Central memory CD8-positive, alpha-beta T cell (primary cell): Measurements from ENCODE around the gene PLA2G15.

Source experiments
- ATAC-seq: fragments of 150-1000 bp; cut with Tn5 transposase; replicated peaks from 2 replicates; pipeline ENCODE4 v1.10.0; 2022; ENCODE audit warnings: mild to moderate bottlenecking, moderate FRiP score, moderate number of reproducible peaks; ENCODE audit not compliant: poor library complexity, severe bottlenecking; ENCODE audit errors: extremely low read depth
- DNase-seq, 2 donors: peaks; one replicate each; pipeline ENCODE4 v3.0.0; 2021; ENCODE audit warnings: low spot score in 2 of 2
- H3K27ac Mint-ChIP-seq: one replicate; pipeline ENCODE4 v1.8.0; 2022; ENCODE audit warnings: low read depth, mild to moderate bottlenecking, moderate library complexity, mixed read lengths
- H3K27me3 Mint-ChIP-seq: one replicate; pipeline ENCODE4 v1.8.0; 2022; ENCODE audit warnings: mixed read lengths
- H3K36me3 Mint-ChIP-seq: one replicate; pipeline ENCODE4 v1.8.0; 2022; ENCODE audit warnings: mild to moderate bottlenecking, moderate library complexity, mixed read lengths; ENCODE audit not compliant: insufficient read depth
- H3K4me1 Mint-ChIP-seq: one replicate; pipeline ENCODE4 v1.8.0; 2022; ENCODE audit warnings: mixed read lengths
- H3K4me3 Mint-ChIP-seq: one replicate; pipeline ENCODE4 v1.8.0; 2022; ENCODE audit warnings: mild to moderate bottlenecking, moderate library complexity, mixed read lengths
- H3K9me3 Mint-ChIP-seq: one replicate; pipeline ENCODE4 v1.8.0; 2022; ENCODE audit warnings: mixed read lengths

PLA2G15 gene

GRCh38 chr16:68289202-68289601 lies 44.0 kb downstream of the PLA2G15 start:
- DNase-seq: no peak
- no peaks in the 10 kb centered on the region for H3K9me3 Mint-ChIP-seq
- H3K4me3 Mint-ChIP-seq: peak overlapping the region; percentile 32
- H3K4me1 Mint-ChIP-seq: peaks cover 71% of the 10 kb centered on the region
- H3K36me3 Mint-ChIP-seq: peaks cover 20% of the 10 kb centered on the region
- H3K27ac Mint-ChIP-seq: peak overlapping the region; percentile 91
- ATAC-seq: no peak
- no peaks in the 10 kb centered on the region for H3K27me3 Mint-ChIP-seq

- no peaks in the 10 kb centered on the region for H3K27me3 Mint-ChIP-seq
- ATAC-seq: peak; percentile 59
- peak overlapping the region; percentile 32 for H3K4me3 Mint-ChIP-seq
- no peaks in the 10 kb centered on the region for H3K9me3 Mint-ChIP-seq
- DNase-seq: no peak
- peaks cover 69% of the 10 kb centered on the region for H3K4me1 Mint-ChIP-seq
- peak overlapping the region; percentile 91 for H3K27ac Mint-ChIP-seq
- H3K36me3 Mint-ChIP-seq: peaks cover 20% of the 10 kb centered on the region
Measured at GRCh38 chr16:68289621-68290329, 44.6 kb downstream of the PLA2G15 start.

- ATAC-seq: no peak
- peaks cover 20% of the 10 kb centered on the region for H3K36me3 Mint-ChIP-seq
- H3K4me1 Mint-ChIP-seq: peaks cover 64% of the 10 kb centered on the region
- no peaks in the 10 kb centered on the region for H3K9me3 Mint-ChIP-seq
- peak overlapping the region; percentile 32 for H3K4me3 Mint-ChIP-seq
- no peaks in the 10 kb centered on the region for H3K27me3 Mint-ChIP-seq
- DNase-seq: no peak
- H3K27ac Mint-ChIP-seq: peak overlapping the region; percentile 91
Measured at GRCh38 chr16:68290450-68290849, 45.3 kb downstream of the PLA2G15 start.

- peaks cover 22% of the 10 kb centered on the region for H3K36me3 Mint-ChIP-seq
- H3K9me3 Mint-ChIP-seq: no peaks in the 10 kb centered on the region
- peaks cover 60% of the 10 kb centered on the region for H3K4me1 Mint-ChIP-seq
- no peak for ATAC-seq
- H3K27me3 Mint-ChIP-seq: no peaks in the 10 kb centered on the region
- peak overlapping the region; percentile 57 for H3K4me3 Mint-ChIP-seq
- peak overlapping the region; percentile 44 for H3K27ac Mint-ChIP-seq
- no peak for DNase-seq
Measured at GRCh38 chr16:68291227-68291626, 46.1 kb downstream of the PLA2G15 start.

GRCh38 chr16:68292425-68292824 lies 47.3 kb downstream of the PLA2G15 start:
- Mint-ChIP-seq H3K4me1 (peaks cover 48% of the 10 kb centered on the region), H3K9me3 (no peaks in the 10 kb centered on the region), H3K27ac (peak overlapping the region; percentile 44), H3K27me3 (no peaks in the 10 kb centered on the region), H3K4me3 (no peak overlapping the region), H3K36me3 (peaks cover 26% of the 10 kb centered on the region)
- DNase-seq: no peak
- no peak for ATAC-seq

GRCh38 chr16:68296291-68296690 lies 51.1 kb downstream of the PLA2G15 start:
- no peak for ATAC-seq
- peaks cover 46% of the 10 kb centered on the region for H3K36me3 Mint-ChIP-seq
- no peaks in the 10 kb centered on the region for H3K27me3 Mint-ChIP-seq
- no peak for DNase-seq
- H3K27ac Mint-ChIP-seq: no peak overlapping the region
- no peak overlapping the region for H3K4me3 Mint-ChIP-seq
- H3K9me3 Mint-ChIP-seq: no peaks in the 10 kb centered on the region
- H3K4me1 Mint-ChIP-seq: peaks cover 32% of the 10 kb centered on the region

GRCh38 chr16:68296693-68297092 lies 51.5 kb downstream of the PLA2G15 start:
- H3K36me3 Mint-ChIP-seq: peaks cover 49% of the 10 kb centered on the region
- peaks cover 32% of the 10 kb centered on the region for H3K4me1 Mint-ChIP-seq

GRCh38 chr16:68297908-68298307 lies 52.7 kb downstream of the PLA2G15 start:
- DNase-seq (no peak), ATAC-seq (no peak)
- H3K4me3 Mint-ChIP-seq: no peak overlapping the region
- H3K4me1 Mint-ChIP-seq: peaks cover 26% of the 10 kb centered on the region
- H3K36me3 Mint-ChIP-seq: peaks cover 59% of the 10 kb centered on the region
- no peaks in the 10 kb centered on the region for H3K9me3 Mint-ChIP-seq
- H3K27ac Mint-ChIP-seq: peak overlapping the region; percentile 35
- H3K27me3 Mint-ChIP-seq: no peaks in the 10 kb centered on the region

More at GRCh38 chr16:68296693-68297092, 51.5 kb downstream of the PLA2G15 start:
- DNase-seq (no peak), ATAC-seq (no peak)
- Mint-ChIP-seq H3K27ac (no peak overlapping the region), H3K27me3 (no peaks in the 10 kb centered on the region), H3K9me3 (no peaks in the 10 kb centered on the region), H3K4me3 (no peak overlapping the region)

GRCh38 chr16:68298312-68298711 lies 53.1 kb downstream of the PLA2G15 start:
- DNase-seq (no peak), ATAC-seq (no peak)
- H3K4me3 Mint-ChIP-seq: no peak overlapping the region
- H3K9me3 Mint-ChIP-seq: no peaks in the 10 kb centered on the region
- peaks cover 25% of the 10 kb centered on the region for H3K4me1 Mint-ChIP-seq
- peaks cover 59% of the 10 kb centered on the region for H3K36me3 Mint-ChIP-seq
- H3K27ac Mint-ChIP-seq: peak overlapping the region; percentile 25
- no peaks in the 10 kb centered on the region for H3K27me3 Mint-ChIP-seq

- Mint-ChIP-seq H3K4me3 (no peak overlapping the region), H3K27ac (no peak overlapping the region), H3K36me3 (peaks cover 63% of the 10 kb centered on the region), H3K9me3 (no peaks in the 10 kb centered on the region), H3K27me3 (no peaks in the 10 kb centered on the region), H3K4me1 (peaks cover 19% of the 10 kb centered on the region)
- DNase-seq (no peak), ATAC-seq (no peak)
Measured at GRCh38 chr16:68298907-68299561, 53.9 kb downstream of the PLA2G15 start.

- Mint-ChIP-seq H3K4me1 (peaks cover 14% of the 10 kb centered on the region), H3K4me3 (no peak overlapping the region), H3K9me3 (no peaks in the 10 kb centered on the region), H3K36me3 (peaks cover 68% of the 10 kb centered on the region), H3K27ac (no peak overlapping the region), H3K27me3 (no peaks in the 10 kb centered on the region)
- DNase-seq (no peak), ATAC-seq (no peak)
Measured at GRCh38 chr16:68299571-68300453, 54.6 kb downstream of the PLA2G15 start.

- peaks cover 14% of the 10 kb centered on the region for H3K4me1 Mint-ChIP-seq
- no peak for DNase-seq
- no peaks in the 10 kb centered on the region for H3K9me3 Mint-ChIP-seq
- ATAC-seq: no peak
- H3K27ac Mint-ChIP-seq: peak overlapping the region; percentile 87
- H3K4me3 Mint-ChIP-seq: no peak overlapping the region
- no peaks in the 10 kb centered on the region for H3K27me3 Mint-ChIP-seq
- H3K36me3 Mint-ChIP-seq: peaks cover 78% of the 10 kb centered on the region
Measured at GRCh38 chr16:68300734-68301459, 55.7 kb downstream of the PLA2G15 start.
